ENCODE results near the gene WDR86.

WDR86 gene

DNA sequence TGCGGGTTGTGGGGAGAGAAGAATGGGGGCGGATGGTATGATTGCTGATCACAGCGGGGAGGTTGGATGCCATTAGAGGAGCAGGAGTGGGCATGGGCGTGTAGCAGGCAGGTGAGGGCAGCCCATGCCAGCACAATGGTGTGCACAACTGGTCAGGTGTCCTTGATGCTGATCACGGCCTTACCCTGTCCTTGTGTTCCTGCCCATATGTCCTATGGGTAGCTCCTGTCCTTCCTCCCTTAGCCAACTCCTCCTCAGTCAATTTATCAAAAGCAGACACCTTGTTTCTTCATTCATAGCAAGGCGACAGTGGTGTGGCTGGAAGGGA lies 30.7 kb downstream of the WDR86 start:
- no peak for DNase-seq (ENCODE audit: low spot score)

DNA sequence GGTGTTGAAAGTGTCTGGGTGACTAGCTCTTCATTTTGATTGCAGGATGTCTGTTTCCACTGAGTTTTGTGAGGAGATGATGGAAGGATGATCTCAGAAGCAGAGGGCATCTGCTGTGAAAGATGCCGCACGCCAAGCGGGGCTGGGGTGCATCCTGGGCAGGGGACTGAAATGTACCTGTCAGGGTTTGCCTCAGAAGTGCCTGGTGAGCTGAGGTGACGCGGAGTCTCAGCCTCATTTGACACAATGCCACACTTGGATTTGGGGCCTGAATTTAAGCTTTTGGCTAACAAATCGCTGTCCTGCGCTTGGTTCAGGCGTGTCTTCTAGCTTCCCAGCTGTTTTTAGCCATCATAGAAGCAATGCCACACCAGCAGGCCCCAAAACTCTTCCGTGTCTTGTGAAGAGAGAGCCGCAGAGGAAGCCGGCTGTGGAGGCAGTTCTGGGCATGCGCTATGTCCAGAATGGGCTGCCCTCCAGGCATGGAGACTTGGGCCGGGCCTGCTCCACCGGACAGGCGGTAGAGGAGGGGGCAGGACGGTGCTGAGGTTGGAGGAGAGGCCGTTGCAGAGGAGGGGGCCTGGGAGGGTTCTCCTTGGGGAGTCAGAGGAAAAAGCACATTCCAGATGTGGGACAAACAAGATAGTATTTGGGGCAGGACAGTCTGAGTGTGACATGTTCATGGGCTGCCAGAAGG lies 31.2 kb downstream of the WDR86 start:
- DNase-seq (ENCODE audit: low spot score), result peak; percentile 4

DNA sequence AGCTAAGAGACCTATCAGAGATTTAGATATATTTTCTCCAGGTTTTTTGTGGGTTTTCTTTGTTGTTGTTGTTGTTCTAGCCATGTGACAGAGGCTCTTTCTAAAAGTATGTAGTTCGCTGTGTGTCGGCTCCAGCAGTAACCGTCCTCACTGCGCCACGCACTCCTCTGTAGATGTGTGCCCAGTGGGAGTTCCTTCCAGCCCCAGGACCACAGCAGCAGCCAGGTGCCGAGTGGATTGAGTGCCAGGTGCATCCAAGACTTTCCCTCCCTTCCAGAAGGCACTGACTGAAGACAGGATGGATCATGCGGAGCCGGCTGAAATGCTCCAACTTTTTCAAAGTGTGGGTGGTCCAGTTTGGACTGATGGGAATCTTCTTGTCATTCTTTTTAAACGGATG lies 31.8 kb downstream of the WDR86 start:
- no peak for DNase-seq (ENCODE audit: low spot score)

DNA sequence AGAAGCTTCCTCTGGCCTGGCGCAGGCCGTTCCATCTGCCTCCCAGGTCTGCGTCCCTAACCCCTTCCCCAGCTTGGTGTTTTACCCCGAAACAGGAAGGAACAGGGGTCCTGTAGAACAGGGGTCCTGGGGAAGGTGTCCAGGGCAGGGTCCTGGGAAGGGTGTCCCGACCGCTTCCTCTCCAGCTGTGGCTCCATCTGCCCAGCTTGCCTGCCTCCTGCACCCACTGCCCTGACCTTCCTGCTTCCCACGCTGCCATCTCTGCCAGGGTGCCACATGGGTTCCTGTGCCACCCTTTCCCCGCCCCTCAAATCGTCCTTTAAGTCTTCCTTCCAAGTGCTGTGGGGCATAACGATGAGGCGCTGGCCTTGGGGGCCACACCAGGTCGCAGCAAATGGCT lies 32.4 kb downstream of the WDR86 start:
- DNase-seq (ENCODE audit: low spot score), result peak; percentile 8

DNA sequence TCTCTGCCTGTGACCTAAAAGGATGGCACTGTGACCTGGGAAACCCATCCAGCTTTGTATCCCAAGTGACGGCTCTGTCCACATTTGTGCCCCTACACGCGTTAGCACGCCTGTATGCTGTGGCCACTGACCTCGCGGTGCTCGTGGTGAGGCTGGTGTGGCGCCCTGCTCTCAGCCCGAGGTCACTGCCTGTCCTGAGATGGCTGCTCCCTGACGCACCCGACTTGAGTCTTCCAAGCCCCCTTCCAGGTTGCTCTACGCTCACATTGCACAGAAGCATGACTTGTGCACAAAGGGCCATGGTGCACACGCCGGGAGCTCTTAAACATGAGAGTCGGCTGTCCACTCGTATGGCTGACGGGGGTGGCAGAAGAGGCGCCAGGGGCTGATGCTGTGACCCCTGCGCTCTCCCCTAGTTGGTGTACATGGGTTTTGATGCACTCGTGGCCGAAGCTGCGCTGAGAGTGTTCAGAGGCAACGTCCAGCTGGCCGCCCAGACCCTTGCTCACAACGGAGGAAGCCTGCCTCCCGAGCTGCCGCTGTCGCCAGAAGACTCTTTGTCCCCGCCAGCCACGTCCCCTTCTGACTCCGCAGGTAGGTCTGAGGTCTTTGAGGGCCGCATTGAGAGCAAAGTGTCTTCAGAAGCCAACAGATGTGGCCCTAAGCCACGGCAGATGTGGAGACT lies 33.5 kb downstream of the WDR86 start:
- DNase-seq (ENCODE audit: low spot score), result peak; percentile 7

DNA sequence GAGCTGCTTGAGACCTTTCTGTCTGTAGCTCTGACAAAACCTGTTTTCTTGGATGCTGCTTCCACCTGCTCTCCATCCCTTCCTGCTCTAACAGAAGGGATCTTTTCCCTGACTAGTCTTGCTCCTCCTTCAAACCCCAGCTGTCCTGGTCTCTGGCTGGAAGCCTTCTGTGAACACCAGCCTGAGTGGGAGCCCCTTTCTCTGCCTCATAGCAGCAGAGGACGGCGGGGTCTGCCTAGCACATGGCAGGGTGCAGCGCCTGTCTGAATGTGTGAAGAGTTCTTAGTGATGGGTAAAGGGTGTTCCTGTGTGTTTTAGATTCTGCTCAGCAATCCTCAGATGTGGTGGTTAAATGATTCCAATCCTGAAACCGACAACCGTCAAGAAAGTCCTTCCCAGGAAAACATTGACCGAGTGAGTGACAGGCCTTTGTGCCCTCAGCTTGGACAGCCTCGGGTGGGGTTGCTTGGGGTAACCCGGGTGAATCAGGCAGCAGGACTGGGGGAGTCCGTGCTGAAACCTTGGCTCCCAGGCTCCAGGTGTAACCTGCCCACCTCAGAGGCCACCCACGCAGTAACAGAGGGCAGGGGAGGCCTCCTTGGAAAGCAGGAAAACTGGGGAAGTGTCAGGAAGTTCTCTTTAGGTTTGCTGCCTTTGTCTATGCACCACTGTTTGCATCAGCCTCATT lies 34.2 kb downstream of the WDR86 start:
- no peak for DNase-seq (ENCODE audit: low spot score)

DNA sequence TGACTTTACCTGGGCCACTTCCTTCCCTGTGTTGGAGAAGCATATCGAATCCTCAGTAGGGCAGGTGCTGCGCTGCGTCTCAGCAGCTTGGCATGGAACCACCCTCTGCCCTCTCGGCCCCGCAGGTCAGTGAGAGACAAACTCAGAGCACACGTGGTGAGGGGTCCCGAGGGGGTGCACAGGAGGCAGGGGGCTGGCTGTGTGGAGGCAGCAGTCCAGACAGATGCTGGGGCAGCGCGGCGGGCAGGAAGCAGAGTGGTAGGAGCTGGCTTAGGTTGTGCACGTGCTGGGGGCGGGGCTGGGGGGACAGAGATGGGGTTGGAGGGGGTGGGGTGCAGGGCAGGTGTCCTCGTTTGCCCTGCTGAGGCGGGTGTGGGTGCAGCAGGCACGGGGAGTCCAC lies 35.1 kb downstream of the WDR86 start:
- no peak for DNase-seq (ENCODE audit: low spot score)

DNA sequence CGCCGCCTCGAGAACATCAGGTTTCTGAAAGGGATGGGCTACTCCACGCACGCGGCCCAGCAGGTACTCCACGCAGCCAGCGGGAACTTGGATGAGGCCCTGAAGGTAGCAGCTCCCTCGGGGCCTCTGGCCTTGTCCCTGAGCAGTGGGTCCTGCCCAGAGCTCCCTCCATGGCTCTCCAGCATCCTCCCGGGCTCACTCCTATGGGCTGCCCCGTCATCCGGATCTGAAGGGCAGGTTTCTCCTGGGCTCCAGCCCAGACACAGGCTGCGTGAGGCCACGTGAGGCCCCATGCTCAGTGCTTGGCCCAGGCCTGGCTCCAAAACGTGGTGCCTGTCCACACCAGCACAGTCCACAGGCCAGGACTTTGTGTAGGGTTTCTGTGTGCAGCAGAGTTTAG lies 35.7 kb downstream of the WDR86 start:
- no peak for DNase-seq (ENCODE audit: low spot score)

DNA sequence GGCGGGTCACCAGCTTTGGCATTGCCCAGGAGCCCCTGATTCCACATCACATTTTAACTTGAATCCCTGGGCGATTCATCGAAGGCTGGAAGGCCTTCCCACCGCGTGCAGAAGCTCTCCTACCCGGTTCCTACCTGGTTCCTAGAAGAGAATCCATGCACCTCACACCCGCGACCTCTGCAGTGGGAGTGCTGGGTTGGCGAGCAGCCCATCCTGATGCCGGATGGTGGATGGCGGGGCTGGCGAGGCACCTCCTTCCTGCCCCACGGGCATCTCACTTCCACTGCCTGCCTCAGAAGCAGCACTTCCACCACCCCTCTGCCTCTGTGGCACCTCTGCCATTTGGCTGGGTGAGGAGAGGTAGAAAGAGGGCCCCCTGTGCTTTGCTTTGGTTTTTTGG lies 36.2 kb downstream of the WDR86 start:
- no peak for DNase-seq (ENCODE audit: low spot score)

DNA sequence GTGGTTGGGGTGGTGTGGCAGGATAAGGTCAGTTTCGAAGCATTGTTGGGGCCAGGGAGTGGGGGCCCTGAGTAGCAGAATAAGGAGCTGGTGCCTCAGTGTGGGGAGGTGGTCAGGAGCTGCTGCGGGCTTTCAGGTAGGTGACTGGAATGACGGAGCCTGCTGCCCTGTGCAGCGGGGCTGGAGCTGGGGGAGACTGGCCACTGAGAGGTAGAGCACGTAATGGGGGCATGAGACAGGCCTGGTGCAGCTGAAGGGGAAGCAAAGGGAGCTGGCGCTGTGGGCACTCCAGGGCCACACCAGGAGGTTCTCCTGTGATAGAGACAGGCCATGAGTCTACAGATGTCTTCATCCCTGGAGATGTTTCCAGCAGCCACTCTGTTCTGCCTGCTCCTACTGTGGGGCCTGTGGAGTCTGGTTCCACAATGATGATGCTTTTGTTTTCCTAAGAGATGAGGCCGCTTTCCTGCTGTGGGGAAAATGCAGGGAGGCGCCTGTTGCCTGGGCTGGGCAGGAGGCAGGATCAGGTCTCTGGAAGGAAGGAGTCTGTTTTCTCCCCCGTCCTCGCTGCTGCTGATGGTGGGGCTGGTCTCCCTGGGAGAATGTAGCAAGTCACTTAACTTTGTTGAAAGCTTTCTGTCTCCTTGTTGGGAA lies 37.1 kb downstream of the WDR86 start:
- DNase-seq (ENCODE audit: low spot score), result no peak

DNA sequence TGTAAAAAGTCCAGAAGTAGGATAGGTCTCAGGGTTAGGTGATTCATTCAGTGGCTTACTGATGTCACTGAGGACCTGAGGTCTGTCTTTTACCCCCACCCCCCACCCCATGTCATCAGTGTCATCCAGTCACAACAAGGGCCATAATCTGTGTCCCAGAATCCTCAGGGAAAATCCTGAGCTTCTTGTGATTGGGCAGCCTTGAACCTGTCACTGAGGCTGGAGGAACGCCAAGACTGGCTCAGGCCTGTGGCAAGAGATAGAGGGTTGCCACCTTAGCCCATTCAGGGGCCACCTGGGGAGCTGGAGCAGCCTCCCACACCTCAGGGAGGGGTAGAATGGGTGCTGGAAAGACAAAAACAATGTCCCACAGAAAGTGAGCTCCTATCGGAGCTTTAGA lies 38.6 kb downstream of the WDR86 start:
- DNase-seq (ENCODE audit: low spot score), result no peak

DNA sequence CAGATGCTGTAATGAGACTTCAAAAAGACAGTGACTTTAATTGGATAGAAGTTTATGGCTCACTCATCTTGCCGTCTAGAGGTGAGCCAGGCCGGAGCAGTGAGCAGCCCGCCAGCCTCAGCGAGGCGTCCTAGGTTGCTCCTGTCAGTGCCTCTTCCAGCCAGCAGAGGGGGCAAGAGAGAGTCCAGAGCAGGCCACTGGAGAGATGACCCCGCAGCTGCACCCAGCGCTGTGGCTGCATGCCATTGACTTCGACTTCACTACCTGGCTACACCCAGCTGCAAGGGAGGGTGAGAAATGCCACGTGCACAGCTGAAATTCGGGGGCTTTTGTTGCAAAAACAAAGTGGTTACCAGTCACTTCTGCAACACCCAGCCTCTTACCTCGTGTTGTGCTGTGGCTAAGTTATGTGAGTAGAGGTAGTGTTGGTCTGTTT lies 41.7 kb downstream of the WDR86 start:
- DNase-seq (ENCODE audit: low spot score), result peak; percentile 91

DNA sequence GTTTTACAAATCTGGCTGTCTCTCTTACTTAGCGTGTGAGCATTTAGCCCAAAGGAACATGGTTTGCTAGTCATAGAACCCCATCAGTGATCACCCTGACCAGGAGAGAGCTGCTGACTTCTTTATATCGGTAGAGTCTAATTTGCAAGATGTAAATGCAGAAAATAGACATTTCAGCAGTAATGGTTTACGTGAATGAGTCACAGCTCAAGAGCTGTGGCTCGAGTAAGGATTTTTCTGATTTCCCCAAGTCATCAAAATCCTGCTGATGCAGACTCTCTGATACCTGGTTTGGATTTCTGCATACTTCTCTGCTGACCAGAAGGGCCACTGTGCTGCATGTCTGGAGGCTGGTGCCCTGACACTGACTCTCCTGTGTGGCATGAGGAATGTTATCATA lies 42.6 kb downstream of the WDR86 start:
- DNase-seq (ENCODE audit: low spot score), result no peak

DNA sequence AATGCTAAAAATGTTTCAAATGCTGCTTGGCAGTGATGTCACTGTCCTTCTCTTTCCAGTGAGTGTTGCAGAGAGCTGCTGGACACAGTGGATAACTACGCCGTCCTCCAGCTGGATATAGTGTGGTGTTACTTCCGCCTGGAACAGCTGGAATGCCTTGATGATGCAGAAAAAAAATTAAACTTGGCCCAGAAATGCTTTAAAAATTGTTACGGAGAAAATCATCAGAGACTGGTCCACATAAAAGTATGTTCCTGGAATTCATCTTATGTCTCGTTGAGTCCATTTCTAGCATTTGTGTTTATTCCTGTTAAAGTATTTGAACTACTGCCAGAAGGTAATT lies 43.0 kb downstream of the WDR86 start:
- peak; percentile 82 for DNase-seq (ENCODE audit: low spot score)

DNA sequence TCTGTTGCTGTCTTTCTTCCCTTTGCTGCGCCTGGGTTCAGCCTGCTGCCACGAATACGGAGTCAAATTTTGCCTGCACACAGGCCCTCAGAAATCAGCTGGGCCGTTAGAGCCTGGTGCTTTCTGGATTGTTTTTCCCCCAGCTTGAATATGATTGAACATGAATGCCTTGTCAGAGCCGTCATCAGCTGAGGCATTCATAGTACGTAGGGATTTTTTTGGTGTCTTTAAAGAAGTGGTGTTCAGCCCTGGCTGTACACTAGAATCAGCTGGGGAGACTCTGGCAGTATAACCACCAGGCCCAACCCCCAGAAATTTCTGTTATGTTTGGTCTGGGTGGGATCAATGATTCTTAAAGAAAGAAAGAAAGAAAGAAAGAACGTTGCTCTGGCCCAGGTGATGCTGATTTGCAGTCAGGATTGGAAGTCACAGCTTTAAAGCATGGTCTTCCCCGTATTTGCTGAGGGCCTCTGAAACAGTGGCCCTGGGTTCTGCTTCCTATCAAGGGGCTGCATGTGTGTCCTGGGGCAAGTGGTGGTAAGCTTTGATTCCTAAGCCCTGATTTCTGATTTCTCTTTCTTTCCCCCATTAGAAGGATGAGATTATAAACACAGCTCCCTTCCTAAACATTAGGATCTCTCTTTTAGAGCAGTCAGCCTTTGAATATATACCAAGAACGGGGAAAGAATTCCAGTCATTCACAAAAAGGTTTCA lies 43.5 kb downstream of the WDR86 start:
- DNase-seq (ENCODE audit: low spot score), result no peak

DNA sequence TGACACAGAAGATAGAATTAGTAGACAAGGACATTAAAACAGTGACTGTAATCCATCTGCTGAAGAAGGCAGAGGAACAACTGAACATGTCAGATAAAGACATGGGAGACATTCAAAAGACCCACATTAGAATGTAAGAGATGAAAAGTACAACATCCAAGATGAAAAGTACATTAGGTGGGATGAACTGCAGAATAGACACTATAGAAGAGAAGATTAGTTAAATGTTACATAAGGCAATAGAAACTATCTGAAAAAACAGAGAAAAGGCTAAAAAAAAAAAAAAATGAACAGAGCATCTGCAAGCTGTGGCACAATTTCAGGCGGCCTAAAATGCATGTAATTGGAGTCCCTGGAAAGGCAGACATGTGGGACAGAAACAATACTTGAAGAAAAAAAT lies 46.7 kb downstream of the WDR86 start:
- no peak for DNase-seq (ENCODE audit: low spot score)

DNA sequence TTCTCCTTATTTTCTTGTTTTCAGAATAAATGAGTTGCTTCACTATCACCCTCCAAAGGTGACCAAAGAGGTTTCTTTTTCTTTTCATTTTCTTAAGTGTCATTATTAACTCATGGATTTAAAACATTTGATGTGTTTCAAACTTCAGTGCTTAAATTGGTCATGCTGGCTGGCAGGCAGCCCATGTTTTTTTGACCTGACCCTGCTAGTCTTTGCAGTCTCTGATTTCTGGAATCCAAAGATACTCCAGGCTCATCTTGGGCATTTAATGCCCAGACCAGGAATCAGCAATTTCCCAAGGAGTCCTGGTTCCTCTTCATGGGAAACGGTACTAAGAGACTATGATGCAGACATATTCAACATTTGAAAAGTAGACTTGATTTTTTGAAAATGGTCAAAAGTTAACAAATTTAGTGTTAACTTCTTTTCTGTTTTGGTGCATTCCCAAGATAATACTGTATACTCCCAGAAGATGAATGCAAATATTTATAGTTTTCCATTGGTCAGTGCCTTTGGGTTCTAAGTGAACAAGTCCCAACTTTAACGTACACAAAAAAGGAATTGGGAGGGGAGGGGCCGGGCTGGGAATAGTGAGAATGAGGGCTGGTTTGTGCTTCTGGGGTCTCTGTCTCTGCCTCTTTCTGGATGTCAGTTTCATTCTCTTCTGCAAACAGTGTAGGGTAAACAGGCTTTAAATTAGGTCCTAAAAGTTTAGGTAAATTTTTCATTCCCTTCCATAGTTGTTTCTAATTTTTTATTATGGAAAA lies 48.5 kb downstream of the WDR86 start:
- DNase-seq (ENCODE audit: low spot score), result no peak

DNA sequence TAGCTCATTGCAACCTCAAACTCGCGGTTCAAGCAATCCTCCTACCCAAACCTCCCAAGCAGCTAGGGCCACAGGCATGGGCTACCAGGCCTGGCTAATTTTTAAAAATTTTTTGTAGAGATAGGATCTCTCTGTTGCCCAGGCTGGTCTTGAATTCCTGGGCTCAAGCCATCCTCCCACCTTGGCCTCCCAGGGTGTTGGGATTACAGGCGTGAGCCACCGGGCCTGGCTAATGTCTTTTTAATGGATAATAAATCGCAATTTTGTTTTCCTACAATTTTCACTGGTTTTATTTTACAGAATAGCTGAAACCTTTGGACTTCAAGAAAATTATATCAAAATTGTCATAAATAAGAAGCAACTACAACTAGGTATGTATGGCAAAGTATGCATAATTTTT lies 57.3 kb downstream of the WDR86 start:
- no peak for DNase-seq (ENCODE audit: low spot score)

DNA sequence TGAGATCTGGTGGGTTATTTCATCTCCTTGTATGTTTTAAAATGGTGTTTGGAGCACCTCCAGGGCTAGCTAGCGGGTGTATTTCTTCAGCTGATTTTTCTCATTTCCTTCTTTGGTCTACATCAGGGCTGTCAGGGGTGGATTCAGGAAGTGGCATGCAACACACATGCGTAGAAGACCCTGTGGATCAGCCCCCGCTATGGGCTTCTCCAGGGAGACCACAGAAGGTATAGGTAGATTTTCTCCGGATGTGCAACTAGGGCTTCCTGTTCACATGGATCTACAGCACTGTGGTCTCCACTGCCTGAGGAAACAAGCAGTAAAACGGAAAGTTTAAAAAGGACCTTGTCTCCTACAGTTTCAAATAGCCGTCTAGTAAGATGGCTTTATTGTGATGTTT lies 57.9 kb downstream of the WDR86 start:
- DNase-seq (ENCODE audit: low spot score), result no peak

DNA sequence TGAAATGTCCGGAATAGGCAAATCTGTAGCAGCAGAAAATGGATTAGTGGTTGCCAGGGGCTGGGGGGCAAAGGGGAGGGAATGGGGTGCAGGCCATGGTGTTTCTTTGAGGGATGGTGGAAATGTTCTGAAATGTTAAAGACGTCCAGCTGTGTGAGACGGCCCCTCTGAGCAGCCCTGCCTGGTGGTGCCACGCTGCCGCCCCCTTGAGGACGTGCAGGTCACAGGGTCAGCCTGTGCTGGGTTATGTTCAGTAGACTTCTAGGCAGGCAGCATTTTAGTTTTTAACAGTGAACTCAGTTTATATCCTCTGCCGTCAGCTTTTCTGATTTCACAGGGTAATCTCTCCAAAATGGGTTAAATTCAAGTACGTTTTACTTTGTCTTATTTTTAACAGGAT lies 58.8 kb downstream of the WDR86 start:
- DNase-seq (ENCODE audit: low spot score), result no peak

DNA sequence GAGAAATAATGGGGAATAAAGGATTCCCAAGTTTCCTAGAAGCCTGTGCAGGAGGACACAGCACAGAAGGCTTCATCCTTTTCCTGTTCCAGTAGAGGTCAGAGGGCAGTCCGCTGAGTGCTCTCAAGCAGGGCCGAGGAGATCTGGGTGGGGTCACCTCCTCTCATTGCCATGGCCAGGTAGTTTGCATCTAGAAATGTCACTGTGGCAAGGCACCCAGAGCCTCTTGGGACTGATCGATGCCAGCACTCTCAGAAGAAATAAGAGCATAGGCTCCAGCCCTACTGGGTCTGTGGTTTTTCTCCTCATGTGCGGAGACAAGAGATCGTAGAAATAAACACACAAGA lies 60.4 kb downstream of the WDR86 start:
- no peak for DNase-seq (ENCODE audit: low spot score)

DNA sequence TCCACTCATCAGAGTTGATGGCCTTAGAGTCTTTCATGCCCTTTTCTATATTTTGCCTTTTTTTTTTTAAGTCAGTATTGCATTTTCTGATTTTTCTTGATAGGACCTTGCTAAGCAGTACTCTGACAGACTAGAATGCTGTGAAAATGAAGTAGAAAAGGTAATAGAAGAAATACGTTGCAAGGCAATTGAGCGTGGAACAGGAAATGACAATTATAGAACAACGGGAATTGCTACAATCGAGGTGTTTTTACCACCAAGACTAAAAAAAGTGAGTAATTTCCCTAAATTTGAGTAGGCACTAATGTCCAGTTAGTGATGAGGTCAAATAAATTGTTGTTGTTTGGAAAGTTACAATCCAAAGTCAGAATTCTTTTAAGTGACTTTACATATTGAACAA lies 60.9 kb downstream of the WDR86 start:
- no peak for DNase-seq (ENCODE audit: low spot score)
